Measurements from ENCODE around the gene SLMAP.
A peak's percentile ranks its signal among the peaks of the same experiment; 100 is the strongest.

The SLMAP gene

GRCh38 chr3:57917601-57918000, 161.5 kb downstream of the SLMAP start:
- DNase-seq: no peak
- intact Hi-C loops (cut with DNase I): no loop called here

- DNase-seq: no peak
- intact Hi-C loops (cut with DNase I): no loop called here
Measured at GRCh38 chr3:57918123-57918837, 162.2 kb downstream of the SLMAP start.

GRCh38 chr3:57919987-57920386, 163.9 kb downstream of the SLMAP start:
- DNase-seq: no peak
- intact Hi-C loops (cut with DNase I): no loop called here

- no peak for DNase-seq
- intact Hi-C loops (cut with DNase I): no loop called here
Measured at GRCh38 chr3:57923101-57923500, 167.0 kb downstream of the SLMAP start.

GRCh38 chr3:57923752-57924151, 167.6 kb downstream of the SLMAP start:
- intact Hi-C loops (cut with DNase I): no loop called here

GRCh38 chr3:57927166-57927565, 171.1 kb downstream of the SLMAP start:
- intact Hi-C loops (cut with DNase I): no loop called here
- no peak for DNase-seq

More at GRCh38 chr3:57923752-57924151, 167.6 kb downstream of the SLMAP start:
- no peak for DNase-seq

- intact Hi-C loops (cut with DNase I): no loop called here
- DNase-seq: no peak
Measured at GRCh38 chr3:57927916-57928315, 171.8 kb downstream of the SLMAP start.

GRCh38 chr3:57928511-57928910, 172.4 kb downstream of the SLMAP start:
- intact Hi-C loops (cut with DNase I): no loop called here

GRCh38 chr3:57929988-57930387, 173.9 kb downstream of the SLMAP start:
- DNase-seq: no peak
- intact Hi-C loops (cut with DNase I): no loop called here

More at GRCh38 chr3:57928511-57928910, 172.4 kb downstream of the SLMAP start:
- DNase-seq: no peak

- intact Hi-C loops (cut with DNase I): no loop called here
- no peak for DNase-seq
Measured at GRCh38 chr3:57933602-57934001, 177.5 kb downstream of the SLMAP start.

GRCh38 chr3:57934373-57934772, 178.3 kb downstream of the SLMAP start:
- intact Hi-C loops (cut with DNase I): no loop called here
- DNase-seq: no peak

- intact Hi-C loops (cut with DNase I): no loop called here
- DNase-seq: no peak
Measured at GRCh38 chr3:57935539-57935938, 179.4 kb downstream of the SLMAP start.

- intact Hi-C loops (cut with DNase I): no loop called here
- peak in 1 of 42 donors; percentile 20 for DNase-seq
Measured at GRCh38 chr3:57937092-57937491, 181.0 kb downstream of the SLMAP start.

- peak in 1 of 42 donors; percentile 27 for DNase-seq
Measured at GRCh38 chr3:57939775-57940174, 183.7 kb downstream of the SLMAP start.

GRCh38 chr3:57942388-57942787, 186.3 kb downstream of the SLMAP start:
- DNase-seq: no peak
- intact Hi-C loops (cut with DNase I): no loop called here

More at GRCh38 chr3:57939775-57940174, 183.7 kb downstream of the SLMAP start:
- intact Hi-C loops (cut with DNase I): no loop called here

- peak in 5 of 42 donors; percentile 9 to 43 (median 29) for DNase-seq
- intact Hi-C loops (cut with DNase I): no loop called here
Measured at GRCh38 chr3:57942872-57943283, 186.8 kb downstream of the SLMAP start.

GRCh38 chr3:57943525-57944495, 187.7 kb downstream of the SLMAP start:
- intact Hi-C loops (cut with DNase I): no loop called here
- DNase-seq: peak in 1 of 42 donors; percentile 30

- intact Hi-C loops (cut with DNase I): no loop called here
- no peak for DNase-seq
Measured at GRCh38 chr3:57946970-57947381, 190.9 kb downstream of the SLMAP start.

- DNase-seq: peak in 22 of 42 donors; percentile 13 to 66 (median 32)
- intact Hi-C loops (cut with DNase I): no loop called here
Measured at GRCh38 chr3:57948080-57948671, 192.1 kb downstream of the SLMAP start.
